HG02642 (cell line): Measurements from ENCODE around the gene RAD9A.

Experiments
- ATAC-seq: cut with Tn5 transposase; IDR thresholded peaks from one replicate; pipeline ENCODE4 v1.9.1; 2021; ENCODE audit warnings: mild to moderate bottlenecking; ENCODE audit not compliant: unreplicated experiment, poor library complexity

RAD9A gene

GRCh38 chr11:67391304-67392182 is at the start of gene RAD9A:
Gene RAD9A, plus strand, starts transcription at chr11:67391986. Its CDS starts 59 bp downstream, at chr11:67392045.
- ATAC-seq = peak; percentile 78

GRCh38 chr11:67344264-67344663 is 47.5 kb upstream of the RAD9A start:
- no peak for ATAC-seq

- no peak for ATAC-seq
These were observed 46.4 kb upstream of the RAD9A start for GRCh38 chr11:67345247-67345919.

GRCh38 chr11:67345920-67346819 is 45.6 kb upstream of the RAD9A start:
- no peak for ATAC-seq

- ATAC-seq = no peak
These were observed 43.6 kb upstream of the RAD9A start for GRCh38 chr11:67347964-67348749.

- ATAC-seq = no peak
These were observed 42.8 kb upstream of the RAD9A start for GRCh38 chr11:67349036-67349435.

GRCh38 chr11:67349457-67349856 is 42.3 kb upstream of the RAD9A start:
- no peak for ATAC-seq

GRCh38 chr11:67349928-67350465 is 41.8 kb upstream of the RAD9A start:
- ATAC-seq = no peak

- no peak for ATAC-seq
These were observed 40.3 kb upstream of the RAD9A start for GRCh38 chr11:67351275-67352005.

- peak; percentile 15 for ATAC-seq
These were observed 39.1 kb upstream of the RAD9A start for GRCh38 chr11:67352546-67353316.

GRCh38 chr11:67353317-67354074 is 38.3 kb upstream of the RAD9A start, which contains the start of gene POLD4:
Gene POLD4, minus strand, starts transcription at chr11:67353546. Its CDS starts 147 bp downstream, at chr11:67353399.
- ATAC-seq = peak; percentile 82

- ATAC-seq = no peak
These were observed 37.4 kb upstream of the RAD9A start for GRCh38 chr11:67354075-67355022.

GRCh38 chr11:67355023-67355793 is 36.6 kb upstream of the RAD9A start:
- ATAC-seq = no peak

- ATAC-seq = no peak
These were observed 35.9 kb upstream of the RAD9A start for GRCh38 chr11:67355794-67356386.

- no peak for ATAC-seq
These were observed 35.4 kb upstream of the RAD9A start for GRCh38 chr11:67356387-67356863.
